ENCODE data around the gene PLCE1. TPM values are rescaled to one million over a fixed set of nuclear protein-coding genes. Genes with fewer than 3 reads are reported as not detected.

The PLCE1 gene
- polyA plus RNA-seq, 1 donor (not counting 4 experiments of a cell fraction or from before 2014, with no cell fraction given), result 0.01 TPM

DNA sequence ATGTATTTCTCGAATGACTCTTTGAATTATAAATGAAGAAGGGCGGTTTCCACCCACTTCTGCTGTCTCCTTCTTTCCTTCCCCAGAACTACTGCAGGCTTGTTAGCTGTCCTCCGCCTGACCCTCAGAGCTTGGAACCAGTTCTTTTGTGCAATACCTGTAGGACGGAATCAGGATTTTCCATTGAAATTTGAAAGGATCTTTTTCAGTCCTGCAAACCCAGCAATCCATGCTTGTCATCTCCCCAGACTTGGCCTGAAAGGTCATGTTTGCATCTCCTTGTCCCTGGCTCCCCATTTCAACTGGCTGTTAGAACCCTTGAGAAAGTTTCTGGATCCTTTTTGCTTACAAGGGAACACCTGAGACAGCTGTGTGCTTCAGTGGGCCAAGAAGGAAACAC lies 47.5 kb downstream of the PLCE1 start:
- Histone ChIP-seq H3K9me1 (ENCODE audit: control insufficient read depth, extremely low read depth, insufficient read depth, low read length) (no peaks in the 10 kb centered on the region), H3K27me3 (ENCODE audit: control insufficient read depth, extremely low read depth, insufficient read depth, low read length) (no peaks in the 10 kb centered on the region), H4K20me1 (ENCODE audit: control insufficient read depth, extremely low read depth, insufficient read depth, low read length) (no peaks in the 10 kb centered on the region), H3K4me2 (ENCODE audit: control insufficient read depth, extremely low read depth, insufficient read depth, low read depth, low read length) (no peak overlapping the region), H3K79me2 (ENCODE audit: control insufficient read depth, insufficient read depth, low read length) (no peaks in the 10 kb centered on the region), H3K9ac (ENCODE audit: control insufficient read depth, extremely low read depth, insufficient read depth, low read length) (no peak overlapping the region), H3K4me3 (ENCODE audit: control insufficient read depth in 2 of 3, extremely low read depth in 1 of 3, insufficient read depth in 2 of 3, low read depth in 1 of 3, low read length in 3 of 3) (no peak overlapping the region), H2AFZ (ENCODE audit: control insufficient read depth, low read length) (no peak overlapping the region), H3K4me1 (ENCODE audit: control insufficient read depth, extremely low read depth, insufficient read depth, low read length) (no peaks in the 10 kb centered on the region), H3K27ac (ENCODE audit: control insufficient read depth, insufficient read depth, low read length) (no peak overlapping the region), H3K36me3 (ENCODE audit: control insufficient read depth in 2 of 2, extremely low read depth in 1 of 2, insufficient read depth in 2 of 2, low read length in 2 of 2) (no peaks in the 10 kb centered on the region), H3K9me3 (ENCODE audit: control insufficient read depth, low read depth, low read length) (no peaks in the 10 kb centered on the region)
- FAIRE-seq, result no peak
- no peak for DNase-seq (ENCODE audit: low read depth, low spot score)
- no peak for TF ChIP-seq EZH2 (IDR thresholded peaks at IDR 0.05; ENCODE audit: low read length)
- TF ChIP-seq CTCF (optimal IDR thresholded peaks at IDR 0.05 in 1 of 3, IDR thresholded peaks at IDR 0.05 in 1 of 3, conservative IDR thresholded peaks at IDR 0.05 in 1 of 3; ENCODE audit: extremely low read depth in 1 of 3, insufficient read depth in 2 of 3, low read length in 3 of 3), result no peak
- dilution Hi-C loops (cut with MboI; ENCODE audit: extremely low pct_ligation_motif_present, low sequenced_read_pairs), result no loop called here

DNA sequence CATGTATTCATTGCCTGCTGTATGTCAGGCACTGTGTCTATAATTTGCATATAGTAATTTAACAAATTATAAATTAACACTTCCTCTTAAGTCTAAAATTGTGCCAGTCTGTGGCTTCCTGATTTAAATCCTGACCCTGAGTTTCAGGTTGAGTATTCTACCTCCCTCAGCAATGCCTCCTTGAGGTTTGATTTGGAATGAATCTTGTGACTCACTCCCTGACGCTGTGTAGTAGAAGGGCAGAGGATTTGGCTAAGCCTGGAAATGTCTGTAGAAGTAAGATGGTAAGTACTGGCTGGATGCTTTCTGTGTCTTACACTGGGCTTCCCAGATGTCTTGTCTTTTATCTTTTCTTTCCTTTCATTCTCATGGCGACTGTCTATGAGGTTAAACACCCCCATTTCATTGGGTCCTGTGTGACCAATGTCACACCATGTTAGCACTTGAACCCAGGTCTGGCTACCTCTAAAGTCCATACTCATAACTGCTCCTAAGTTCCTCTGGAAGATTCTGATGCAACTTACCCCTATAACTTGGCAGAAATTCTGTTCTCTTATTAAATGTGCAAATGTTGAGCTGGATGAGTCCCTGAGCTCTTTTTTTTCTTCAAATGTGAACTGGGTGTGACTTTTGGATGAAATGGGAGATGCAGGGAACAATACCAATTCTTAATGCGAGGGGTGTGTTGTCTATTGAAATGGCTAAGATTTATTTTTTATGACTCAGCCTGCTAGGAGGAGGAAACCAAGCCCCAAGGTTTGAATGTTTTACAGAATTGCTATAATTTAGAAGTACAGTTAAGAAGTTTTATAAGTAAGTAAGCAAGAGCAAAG lies 48.5 kb downstream of the PLCE1 start:
- no peaks in the 10 kb centered on the region for H4K20me1 ChIP-seq (ENCODE audit: control insufficient read depth, extremely low read depth, insufficient read depth, low read length)
- H2AFZ ChIP-seq (ENCODE audit: control insufficient read depth, low read length), result no peak overlapping the region
- H3K9me1 ChIP-seq (ENCODE audit: control insufficient read depth, extremely low read depth, insufficient read depth, low read length), result no peaks in the 10 kb centered on the region
- no peak overlapping the region for H3K4me3 ChIP-seq (ENCODE audit: control insufficient read depth in 2 of 3, extremely low read depth in 1 of 3, insufficient read depth in 2 of 3, low read depth in 1 of 3, low read length in 3 of 3)
- no peak overlapping the region for H3K4me2 ChIP-seq (ENCODE audit: control insufficient read depth, extremely low read depth, insufficient read depth, low read depth, low read length)
- H3K9me3 ChIP-seq (ENCODE audit: control insufficient read depth, low read depth, low read length), result no peaks in the 10 kb centered on the region
- no peaks in the 10 kb centered on the region for H3K27me3 ChIP-seq (ENCODE audit: control insufficient read depth, extremely low read depth, insufficient read depth, low read length)
- dilution Hi-C loops (cut with MboI; ENCODE audit: extremely low pct_ligation_motif_present, low sequenced_read_pairs), result no loop called here
- no peak overlapping the region for H3K27ac ChIP-seq (ENCODE audit: control insufficient read depth, insufficient read depth, low read length)
- H3K4me1 ChIP-seq (ENCODE audit: control insufficient read depth, extremely low read depth, insufficient read depth, low read length), result no peaks in the 10 kb centered on the region
- DNase-seq (ENCODE audit: low read depth, low spot score) (no peak), FAIRE-seq (no peak)
- H3K79me2 ChIP-seq (ENCODE audit: control insufficient read depth, insufficient read depth, low read length), result no peaks in the 10 kb centered on the region
- H3K36me3 ChIP-seq (ENCODE audit: control insufficient read depth in 2 of 2, extremely low read depth in 1 of 2, insufficient read depth in 2 of 2, low read length in 2 of 2), result no peaks in the 10 kb centered on the region
- TF ChIP-seq EZH2 (IDR thresholded peaks at IDR 0.05; ENCODE audit: low read length) (no peak), CTCF (optimal IDR thresholded peaks at IDR 0.05 in 1 of 3, IDR thresholded peaks at IDR 0.05 in 1 of 3, conservative IDR thresholded peaks at IDR 0.05 in 1 of 3; ENCODE audit: extremely low read depth in 1 of 3, insufficient read depth in 2 of 3, low read length in 3 of 3) (peak; percentile 13 to 42 (median 17))
- H3K9ac ChIP-seq (ENCODE audit: control insufficient read depth, extremely low read depth, insufficient read depth, low read length), result no peak overlapping the region
